Left renal pelvis (tissue), 4 donors: ENCODE measurements around the gene CCDC81. TPM values are rescaled to one million over a fixed set of nuclear protein-coding genes. Genes with fewer than 3 reads are reported as not detected.
"Not testable (repeated sequence)": the region's sequence is repeated elsewhere in the genome, so short reads cannot be mapped to it uniquely, and the experiment has no call there.

Source experiments
- DNase-seq, 4 donors: peaks; one replicate each; pipeline ENCODE4 v3.0.0-alpha.2; 2013; ENCODE audit warnings: low read depth in 4 of 4, low spot score in 3 of 4
- polyA plus RNA-seq, 4 donors: library from polyadenylated mRNA; unstranded; fragments of 120-200 nt; gene quantifications; one replicate each; pipeline ENCODE4 v1.2.1, GENCODE V29; 2013; ENCODE audit not compliant: insufficient read length in 4 of 4

The CCDC81 gene
- polyA plus RNA-seq, 4 donors: 1.3 to 1.9 (median 1.5) TPM

DNA sequence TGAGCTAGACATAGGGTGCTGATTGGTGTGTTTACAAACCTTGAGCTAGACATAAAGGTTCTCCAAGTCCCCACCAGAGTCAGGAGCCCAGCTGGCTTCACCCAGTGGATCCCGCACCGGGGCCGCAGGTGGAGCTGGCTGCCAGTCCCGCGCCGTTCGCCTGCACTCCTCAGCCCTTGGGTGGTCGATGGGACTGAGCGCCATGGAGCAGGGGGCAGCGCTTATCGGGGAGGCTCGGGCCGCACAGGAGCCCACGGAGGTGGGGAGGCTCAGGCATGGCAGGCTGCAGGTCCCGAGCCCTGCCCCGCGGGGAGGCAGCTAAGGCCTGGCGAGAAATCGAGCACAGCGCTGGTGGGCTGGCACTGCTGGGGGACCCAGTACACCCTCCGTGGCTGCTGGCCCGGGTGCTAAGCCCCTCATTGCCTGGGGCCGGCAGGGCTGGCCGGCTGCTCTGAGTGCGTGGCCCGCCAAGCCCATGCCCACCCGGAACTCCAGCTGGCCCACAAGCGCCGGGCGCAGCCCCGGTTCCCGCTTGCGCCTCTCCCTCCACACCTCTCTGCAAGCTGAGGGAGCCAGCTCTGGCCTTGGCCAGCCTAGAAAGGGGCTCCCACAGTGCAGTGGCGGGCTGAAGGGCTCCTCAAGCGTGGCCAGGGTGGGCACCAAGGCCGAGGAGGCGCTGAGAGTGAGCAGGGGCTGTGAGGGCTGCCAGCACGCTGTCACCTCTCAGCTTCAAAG is 58.8 kb downstream of the CCDC81 start:
- DNase-seq: not testable (repeated sequence)

DNA sequence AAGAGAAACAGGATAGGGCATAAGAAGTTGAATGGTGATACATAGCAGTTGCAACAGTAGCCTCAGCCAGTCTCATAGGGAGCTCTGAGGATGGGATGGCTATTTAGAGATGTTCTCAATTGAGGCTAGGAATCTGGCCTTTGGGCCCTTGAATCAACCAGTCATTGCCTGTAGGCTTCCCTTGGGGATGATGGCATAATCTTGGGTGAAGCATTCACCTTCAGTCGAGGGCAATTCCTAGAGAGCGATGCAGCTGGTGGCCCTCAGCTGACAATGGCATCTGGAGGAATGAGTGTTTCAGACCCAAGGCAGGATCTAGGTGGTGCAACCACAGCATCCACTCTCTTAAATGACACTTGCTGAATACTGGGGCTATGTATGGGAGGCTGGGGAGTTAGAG is 61.0 kb downstream of the CCDC81 start:
- no peak for DNase-seq

DNA sequence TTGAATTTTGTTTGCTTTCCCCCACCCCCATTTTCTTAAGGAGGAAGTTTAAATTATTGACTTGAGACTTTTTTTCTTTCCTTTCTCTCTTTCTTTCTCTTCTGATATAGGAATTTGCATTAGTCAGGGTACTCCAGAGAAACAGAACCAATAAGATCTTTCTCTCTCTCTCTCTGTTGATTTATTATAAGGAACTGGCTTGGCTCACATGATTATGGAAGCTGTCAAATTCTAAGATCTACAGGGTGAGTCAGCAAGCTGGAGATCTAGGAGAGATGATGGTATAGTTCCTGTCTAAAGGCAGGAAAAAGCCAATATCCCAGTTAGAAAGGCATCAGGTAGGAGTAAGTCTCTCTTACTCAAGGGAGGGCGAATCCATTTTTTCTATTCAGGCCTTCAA is 64.0 kb downstream of the CCDC81 start:
- no peak for DNase-seq

DNA sequence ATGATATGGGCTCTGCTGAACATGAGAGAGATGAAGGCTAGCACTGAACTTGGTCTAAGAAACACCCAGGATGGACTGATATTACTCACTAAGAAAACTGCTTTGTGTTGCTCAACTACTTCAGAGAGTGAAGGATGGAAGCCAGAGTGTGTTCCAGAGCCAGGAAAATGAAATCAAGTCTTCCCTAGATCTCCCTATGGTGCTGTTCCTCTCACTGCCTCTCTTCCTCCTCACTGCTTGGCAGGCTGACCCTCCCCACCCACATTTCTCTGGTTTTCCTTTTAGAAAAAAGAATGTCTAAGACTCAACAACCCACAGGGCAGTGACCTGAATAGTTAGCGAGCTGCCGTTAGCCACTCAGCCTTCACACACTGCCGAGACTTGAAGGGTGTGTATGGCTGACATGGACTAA is 65.6 kb downstream of the CCDC81 start:
- no peak for DNase-seq

DNA sequence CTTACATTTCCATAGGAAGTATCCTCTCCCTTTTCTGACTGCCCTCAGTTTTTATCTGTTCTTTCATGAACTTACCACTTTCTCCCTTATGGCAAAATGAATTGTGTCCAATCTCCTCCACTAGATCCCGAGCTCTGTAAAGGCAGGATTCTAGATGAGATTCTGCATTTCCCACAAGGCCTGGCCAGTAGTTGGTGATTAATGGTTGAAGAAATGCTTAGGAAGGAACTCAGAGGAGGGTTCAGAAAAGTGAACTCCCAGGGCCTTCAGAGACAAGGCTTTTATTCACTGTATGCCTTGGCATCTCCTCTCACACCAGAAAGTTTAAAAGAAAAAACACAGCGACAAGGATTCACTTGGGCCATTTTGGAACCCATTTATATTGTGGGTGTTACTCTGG is 66.2 kb downstream of the CCDC81 start:
- DNase-seq: no peak

DNA sequence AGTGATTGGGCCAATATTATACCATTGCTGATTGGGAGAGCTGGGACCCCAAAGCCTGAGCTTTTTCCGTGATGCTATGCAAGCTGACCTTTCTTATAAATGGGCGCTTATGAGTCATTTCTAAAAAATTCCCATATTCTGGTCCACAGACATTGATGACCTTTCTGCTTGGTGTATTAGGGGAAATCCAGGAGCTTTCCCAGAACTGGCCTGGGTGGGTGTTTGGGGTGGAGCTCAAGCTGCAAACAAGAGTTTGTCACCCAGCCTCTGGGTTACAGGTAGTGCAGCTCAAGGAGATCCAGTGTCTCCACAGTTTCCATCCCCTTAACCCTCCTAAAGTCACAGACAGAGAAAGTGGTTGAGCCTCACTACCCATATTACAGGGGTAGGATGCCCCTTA is 67.7 kb downstream of the CCDC81 start:
- no peak for DNase-seq

DNA sequence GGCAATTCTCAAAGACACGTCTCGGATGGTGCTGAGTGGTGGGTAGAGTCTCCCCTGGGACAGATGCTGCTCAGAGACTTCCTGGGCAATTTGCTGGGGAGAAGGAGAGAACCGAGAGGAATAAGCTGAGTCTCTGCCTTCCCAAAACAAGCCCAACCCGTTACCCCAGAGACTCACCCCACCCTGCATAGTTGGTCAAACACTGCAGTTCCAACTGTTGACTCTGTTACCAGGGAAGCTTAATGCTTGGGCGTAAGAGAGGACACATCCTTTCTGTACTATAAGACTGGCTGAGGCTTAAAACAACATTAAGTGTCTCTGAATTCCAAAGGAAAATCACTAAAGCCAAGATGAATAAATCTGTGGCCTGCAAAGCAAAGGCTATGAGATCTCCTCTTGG is 68.1 kb downstream of the CCDC81 start:
- no peak for DNase-seq

DNA sequence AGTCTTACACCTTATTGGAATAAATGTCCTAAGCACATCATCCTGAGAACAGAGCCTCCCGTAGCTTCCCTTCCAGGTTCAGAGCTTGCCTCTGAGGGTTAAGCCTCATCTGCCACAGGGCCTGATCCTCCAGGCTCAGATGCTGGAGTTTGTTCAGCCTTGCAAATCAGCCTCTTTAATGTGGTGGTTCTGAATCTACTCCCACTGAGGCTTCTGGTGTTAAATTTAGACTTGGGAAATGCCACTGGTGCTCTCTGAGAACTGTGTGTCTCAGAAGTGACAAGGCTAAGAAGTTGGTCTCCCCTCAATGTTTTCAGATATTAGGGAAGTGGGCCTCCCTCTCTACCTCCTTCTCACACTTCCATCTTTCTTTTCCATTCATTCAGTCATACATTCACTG is 68.7 kb downstream of the CCDC81 start:
- no peak for DNase-seq

DNA sequence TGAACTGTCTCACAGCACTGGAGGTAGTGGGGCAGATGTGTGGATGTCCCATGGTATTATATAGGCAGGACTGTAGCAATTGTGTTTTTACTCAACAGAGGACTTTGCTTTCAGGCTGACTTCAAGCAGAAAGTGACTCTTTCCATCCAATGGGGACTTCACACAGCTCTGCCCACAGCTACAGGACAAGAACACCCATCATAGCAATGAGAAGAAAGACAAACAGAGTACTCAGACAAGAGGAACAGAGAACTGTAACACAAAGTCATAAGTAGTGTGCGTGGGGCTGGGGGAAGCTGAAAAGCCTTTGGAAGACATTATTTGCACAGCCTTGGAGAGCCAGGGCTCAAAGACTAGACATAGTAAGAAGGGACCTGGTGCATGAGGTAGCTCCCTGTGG is 70.3 kb downstream of the CCDC81 start:
- DNase-seq: no peak

DNA sequence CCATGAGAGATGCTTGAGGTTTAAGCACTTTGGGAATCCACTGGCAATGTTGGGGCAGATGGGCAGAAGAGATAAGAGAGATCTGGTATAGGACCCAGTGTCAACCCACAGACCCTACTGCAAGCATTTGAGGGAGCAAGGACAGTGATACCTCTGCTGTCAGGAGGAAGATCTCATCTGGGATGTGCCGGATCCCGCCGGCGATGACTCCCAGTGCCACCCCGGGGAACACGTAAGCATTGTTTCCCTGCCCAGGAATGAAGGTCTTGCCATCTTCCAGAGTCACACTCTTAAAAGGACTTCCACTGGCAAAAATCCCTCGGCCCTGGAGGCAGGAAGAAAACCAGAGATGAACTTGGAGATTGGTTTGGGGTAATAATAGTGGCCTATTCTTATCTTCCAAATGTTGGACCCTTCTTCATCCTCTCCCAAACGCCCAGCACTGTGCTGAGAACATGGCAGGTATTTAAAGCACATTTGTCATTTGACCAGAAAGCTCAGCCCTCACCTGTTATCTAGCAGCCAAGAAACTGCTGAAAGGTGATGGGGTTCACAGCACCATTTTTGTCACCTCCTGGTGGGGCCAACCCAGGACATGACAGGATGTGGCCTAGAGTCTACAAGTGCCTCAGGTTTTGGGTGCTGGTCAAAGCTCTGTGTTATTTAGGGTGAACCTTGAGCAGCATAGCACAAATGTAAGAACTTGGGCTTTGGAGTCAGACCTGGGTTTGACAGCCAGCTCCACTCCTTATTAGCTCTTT is 71.7 kb downstream of the CCDC81 start:
- DNase-seq: no peak

DNA sequence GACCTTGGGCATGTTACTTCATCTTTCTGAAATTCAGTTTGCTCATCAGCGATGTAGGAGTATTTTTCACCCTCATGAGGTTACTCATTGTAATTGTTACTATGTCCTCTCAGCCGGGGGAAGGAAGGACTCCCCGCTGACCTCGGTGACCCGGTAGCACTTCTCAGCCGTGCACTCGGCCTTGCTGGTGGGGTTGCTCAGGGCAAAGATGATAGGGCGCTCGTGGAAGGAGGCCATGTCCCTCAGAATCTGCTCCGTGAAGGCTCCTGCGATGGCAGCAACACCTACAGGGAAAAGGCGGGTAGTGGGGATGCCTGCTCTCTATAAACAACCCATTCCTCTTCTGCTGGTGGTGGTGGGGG is 72.2 kb downstream of the CCDC81 start:
- DNase-seq: no peak

DNA sequence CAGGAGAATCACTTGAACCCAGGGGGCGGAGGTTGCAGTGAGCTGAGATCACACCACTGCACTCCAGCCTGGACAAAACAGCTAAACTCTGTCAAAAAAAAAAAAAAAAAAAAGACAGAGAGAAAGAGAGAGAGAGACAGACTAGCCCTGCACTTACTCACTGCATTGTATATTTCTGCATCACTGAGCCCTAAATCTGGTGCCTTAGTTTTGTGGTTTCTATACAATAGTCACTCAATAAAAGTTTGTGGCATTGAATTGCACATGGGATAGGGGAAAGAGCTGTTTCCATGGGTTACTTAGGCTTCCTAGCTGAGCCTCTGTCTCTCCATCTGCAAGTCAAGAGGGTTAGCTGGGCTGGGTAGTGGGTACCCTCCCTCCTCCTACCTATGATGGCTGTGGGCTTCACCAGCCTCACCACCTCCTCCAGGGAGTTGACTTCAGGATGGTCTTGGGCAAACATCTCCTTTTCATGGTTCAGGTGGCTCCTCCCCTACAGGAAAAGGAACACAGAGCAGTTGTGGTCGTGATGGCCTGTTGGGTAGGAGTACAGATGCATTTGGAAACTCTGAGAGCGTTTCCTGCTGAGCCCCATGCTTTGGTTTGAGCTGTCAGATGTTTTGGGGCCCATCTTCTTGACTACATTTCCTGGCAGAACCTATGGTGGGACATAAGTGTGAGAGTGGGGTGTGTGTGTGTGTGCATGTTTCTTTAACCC is 73.2 kb downstream of the CCDC81 start:
- DNase-seq: no peak

DNA sequence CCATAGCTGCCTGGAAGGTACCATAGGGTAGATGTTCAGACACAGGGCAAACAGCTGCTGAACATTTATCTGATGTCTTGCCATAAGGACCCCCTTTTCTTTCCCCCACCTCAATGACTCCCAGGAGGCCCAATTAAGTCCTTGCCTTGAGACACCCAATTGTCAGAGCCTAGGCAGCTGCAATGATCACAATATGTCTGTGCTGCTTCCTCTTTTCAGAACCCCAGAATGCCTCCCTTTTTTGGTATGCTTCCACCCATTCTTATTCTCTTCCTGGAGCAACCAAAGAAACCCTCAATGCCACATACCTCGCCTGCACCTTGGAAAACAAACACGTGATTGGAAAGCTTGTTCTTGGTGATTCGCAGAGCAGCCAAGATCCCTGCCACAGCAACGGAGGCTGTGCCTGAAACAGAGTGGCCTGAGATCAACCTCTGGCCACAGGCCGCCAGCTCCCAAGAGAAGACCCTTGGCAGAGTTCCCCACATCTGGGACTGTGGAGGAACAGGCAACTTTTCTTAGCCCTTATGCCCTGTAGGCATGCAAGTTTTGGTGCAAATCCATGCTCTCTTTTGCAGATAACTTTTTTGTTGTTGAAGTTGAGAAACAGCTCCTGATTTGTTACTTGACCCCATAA is 75.4 kb downstream of the CCDC81 start:
- no peak for DNase-seq

DNA sequence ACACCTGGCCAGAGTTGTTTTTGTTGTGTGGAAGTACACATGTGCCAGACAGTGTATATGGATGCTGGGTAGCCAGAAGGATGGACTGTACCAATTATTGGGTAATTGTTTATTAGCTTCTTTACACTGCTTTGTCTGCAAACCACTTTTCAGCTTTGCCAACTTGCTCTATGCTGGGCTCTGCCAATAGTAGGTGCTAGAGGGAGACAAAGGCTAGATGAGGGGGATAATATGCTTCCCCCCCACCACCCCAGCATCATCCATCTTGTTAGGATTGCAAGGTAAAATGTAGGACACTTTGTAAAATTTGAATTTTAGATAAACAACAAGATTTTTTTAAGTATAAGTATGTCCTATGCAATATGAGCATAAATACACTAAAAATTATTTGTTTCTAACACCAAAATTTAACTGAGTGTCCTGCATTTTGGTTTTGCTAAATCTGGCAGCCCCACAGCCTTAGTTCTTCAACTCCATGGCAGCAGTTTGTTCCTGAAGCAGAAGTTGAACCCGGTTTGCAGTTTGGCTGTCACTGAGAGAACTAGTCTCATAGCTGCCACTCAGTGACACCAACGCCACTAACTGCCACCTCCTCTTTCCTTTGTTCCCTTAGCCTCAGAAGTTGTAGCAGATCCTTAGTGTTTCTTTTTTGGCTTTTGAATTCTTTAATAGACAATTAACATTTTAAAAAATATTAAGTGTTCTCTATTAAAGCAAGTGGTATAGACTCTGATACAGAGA is 78.8 kb downstream of the CCDC81 start:
- no peak for DNase-seq

DNA sequence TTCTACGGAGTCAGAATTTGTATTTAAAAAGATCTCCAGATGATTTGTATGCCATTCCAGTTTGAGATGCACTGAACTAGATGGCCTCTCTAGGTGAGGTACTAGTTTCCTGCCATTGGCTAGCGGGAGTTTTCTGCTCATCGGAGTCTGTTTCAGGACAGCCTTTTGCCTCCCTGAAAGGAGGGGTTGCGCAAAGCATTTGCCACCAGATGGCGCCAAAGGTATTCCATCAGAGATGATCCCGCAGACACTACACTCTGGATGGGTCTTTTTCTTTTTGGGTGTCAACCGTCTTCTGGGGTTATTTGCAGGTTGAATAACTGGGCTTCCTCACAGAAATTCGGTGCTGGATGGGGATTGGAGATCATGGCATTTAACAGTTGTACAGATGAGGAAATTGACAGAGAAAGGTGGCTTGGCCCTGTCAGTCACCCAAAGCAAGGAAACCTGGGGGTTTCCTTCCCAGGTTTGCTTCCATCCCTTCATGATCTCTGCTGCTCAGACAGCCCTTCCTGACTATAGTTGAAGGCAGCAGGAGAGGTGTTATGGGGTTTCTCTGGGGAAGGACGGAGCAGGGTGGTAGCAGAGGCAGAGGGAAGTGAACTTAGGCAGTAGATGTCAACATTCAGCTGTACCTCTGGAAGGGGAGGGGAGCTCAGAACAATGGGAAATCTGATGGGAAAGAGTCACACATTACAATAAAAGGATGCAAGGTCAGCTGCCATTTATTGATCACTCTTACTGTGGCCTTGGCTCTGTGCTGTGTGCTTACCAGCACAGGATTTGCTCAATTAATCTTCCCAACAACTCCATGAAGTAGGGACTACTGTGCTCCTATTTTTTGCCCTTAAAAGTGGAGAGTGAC is 81.6 kb downstream of the CCDC81 start:
- DNase-seq: peak; percentile 60 to 80 (median 68)

DNA sequence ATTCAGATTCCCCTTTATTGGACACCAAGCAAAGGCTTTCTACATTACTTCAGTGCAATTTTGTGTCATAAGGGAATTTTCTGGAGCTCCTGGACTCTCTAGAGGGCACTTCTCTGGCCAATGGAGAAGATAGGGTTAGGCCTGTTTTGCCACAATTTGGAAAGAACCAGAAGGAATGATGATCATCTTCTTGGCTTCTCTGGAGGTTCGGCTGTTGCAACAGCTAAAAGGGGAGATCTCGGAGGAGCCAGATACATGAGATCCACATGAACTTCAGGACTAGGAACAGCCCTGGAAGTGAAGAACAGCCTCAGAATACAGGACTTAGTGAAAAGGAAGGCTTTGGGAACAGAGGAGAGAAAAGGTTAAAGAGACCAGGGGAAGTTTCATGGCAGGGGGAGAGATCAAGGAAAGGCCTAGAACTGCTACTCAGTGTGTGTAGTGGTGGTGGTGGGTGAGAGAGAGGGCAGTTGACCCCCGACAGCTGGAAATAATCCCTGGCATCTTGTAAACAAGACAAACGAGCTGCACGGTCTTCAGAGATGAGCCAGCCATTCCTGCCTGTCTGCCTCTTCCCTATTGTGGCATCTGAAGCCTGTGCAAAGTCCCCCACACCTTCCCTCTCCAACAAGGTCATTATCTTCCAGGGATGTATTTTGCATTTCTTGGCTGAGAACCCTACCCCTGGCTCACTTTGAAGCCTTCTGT is 83.8 kb downstream of the CCDC81 start:
- DNase-seq: no peak

DNA sequence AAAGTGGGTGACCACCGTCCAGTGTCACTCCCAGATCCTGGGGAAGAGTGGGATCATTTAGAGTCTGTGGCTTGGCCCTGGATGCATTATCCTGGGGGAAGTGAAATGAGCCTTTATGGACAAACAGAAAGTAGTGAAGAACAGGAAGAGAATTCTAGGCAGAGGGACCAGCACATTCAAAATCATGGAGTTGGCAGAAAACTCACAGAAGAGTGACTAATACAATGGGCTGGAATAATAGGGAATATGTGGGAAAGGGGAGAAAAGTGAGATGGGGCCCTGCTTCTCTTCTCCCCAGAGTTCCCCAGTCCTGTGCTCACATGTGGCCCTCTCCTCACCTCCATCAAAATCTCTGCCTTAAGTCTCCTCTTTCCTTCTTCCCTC is 84.3 kb downstream of the CCDC81 start:
- no peak for DNase-seq

DNA sequence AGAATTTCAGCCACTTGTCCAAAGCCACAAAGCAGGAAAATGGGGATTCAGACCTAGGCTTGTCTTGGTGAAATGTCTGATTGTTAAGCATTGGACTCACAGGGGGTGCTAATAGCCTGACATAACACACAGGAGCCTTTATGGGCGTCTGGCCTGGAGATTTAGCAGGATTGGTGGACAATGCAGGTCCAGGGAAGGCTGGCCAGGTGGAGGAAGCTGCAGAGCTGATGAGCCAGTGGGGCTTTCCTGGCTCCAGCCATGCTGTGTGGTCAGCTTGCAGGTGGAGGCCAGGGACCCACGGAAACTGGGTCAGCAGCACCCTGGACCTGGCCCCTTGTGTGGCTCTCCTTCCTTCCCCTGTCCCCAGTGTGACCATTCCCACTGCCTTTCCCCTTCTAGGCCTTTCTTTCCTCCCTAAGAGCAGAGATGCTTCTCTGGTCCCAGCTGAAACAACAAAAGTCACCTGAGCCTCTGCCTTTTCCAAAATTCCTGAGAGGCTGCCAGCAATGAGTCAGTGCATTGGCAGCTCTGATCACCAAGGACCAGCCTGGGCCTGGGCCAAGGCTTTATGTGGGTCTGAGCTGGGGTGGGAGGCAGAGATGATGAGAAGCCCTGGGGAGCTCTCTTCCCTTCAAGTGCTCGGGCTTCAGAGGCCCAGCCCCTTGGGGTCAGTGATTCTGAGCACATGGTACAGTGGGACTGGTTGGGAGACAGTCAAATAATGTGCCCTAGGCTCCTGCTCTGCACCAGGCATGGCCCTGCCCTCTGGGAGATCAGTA is 85.2 kb downstream of the CCDC81 start:
- no peak for DNase-seq
